Fibroblast of lung (primary cell): ENCODE results near the gene PCNT. TPM values are rescaled to one million over a fixed set of nuclear protein-coding genes. Genes with fewer than 3 reads are reported as not detected.
"Not testable (repeated sequence)": the region's sequence is repeated elsewhere in the genome, so short reads cannot be mapped to it uniquely, and the experiment has no call there.

Experiments used
- DNase-seq, 2 donors: peaks; one replicate each; pipeline versions ENCODE4 v3.0.0 to v3.0.0-alpha.2; 2010; ENCODE audit warnings: low read depth in 2 of 2
- H2AFZ ChIP-seq: 2 replicates; pipeline ENCODE4 v1.5.1; 2012; ENCODE audit warnings: low read length, control low read depth, inconsistent platforms
- H3K27ac ChIP-seq: 2 replicates; pipeline ENCODE4 v1.5.1; 2011; ENCODE audit warnings: low read length, control low read depth; ENCODE audit not compliant: insufficient read depth
- H3K27me3 ChIP-seq: 2 replicates; pipeline ENCODE4 v1.5.1; 2011; ENCODE audit warnings: mild to moderate bottlenecking, low read length; ENCODE audit not compliant: control insufficient read depth, insufficient read depth
- H3K36me3 ChIP-seq: 2 replicates; pipeline ENCODE4 v1.5.1; 2011; ENCODE audit warnings: low read length; ENCODE audit not compliant: control insufficient read depth, insufficient read depth
- H3K4me1 ChIP-seq: 2 replicates; pipeline ENCODE4 v1.5.1; 2011; ENCODE audit warnings: low read length; ENCODE audit not compliant: control insufficient read depth, insufficient read depth; ENCODE audit errors: extremely low read depth
- H3K4me2 ChIP-seq: 2 replicates; pipeline ENCODE4 v1.5.1; 2011; ENCODE audit warnings: low read length, control low read depth; ENCODE audit not compliant: insufficient read depth; ENCODE audit errors: extremely low read depth
- H3K4me3 ChIP-seq, 4 experiments: fragments of 200-600 bp in 1 of 4; sonication (generic) in 1 of 4; replicated peaks in 1 of 4; 2 replicates each; pipeline ENCODE4 v1.5.1; 2011 to 2016; ENCODE audit warnings: low read length in 4 of 4, low read depth in 3 of 4, mild to moderate bottlenecking in 3 of 4, control low read depth in 2 of 4, inconsistent platforms in 1 of 4, mixed read lengths in 1 of 4; ENCODE audit not compliant: insufficient read depth in 1 of 4; ENCODE audit errors: control extremely low read depth in 1 of 4
- H3K79me2 ChIP-seq: 2 replicates; pipeline ENCODE4 v1.5.1; 2012; ENCODE audit warnings: mild to moderate bottlenecking, low read length, inconsistent platforms; ENCODE audit not compliant: control insufficient read depth, insufficient read depth
- H3K9ac ChIP-seq: 2 replicates; pipeline ENCODE4 v1.5.1; 2011; ENCODE audit warnings: mild to moderate bottlenecking, low read length, control low read depth; ENCODE audit not compliant: insufficient read depth
- H3K9me3 ChIP-seq: 2 replicates; pipeline ENCODE4 v1.5.1; 2012; ENCODE audit warnings: low read depth, low read length; ENCODE audit not compliant: control insufficient read depth, insufficient read depth
- H4K20me1 ChIP-seq: 2 replicates; pipeline ENCODE4 v1.5.1; 2011; ENCODE audit warnings: low read length; ENCODE audit not compliant: control insufficient read depth, insufficient read depth; ENCODE audit errors: extremely low read depth
- EZH2 ChIP-seq: IDR thresholded peaks from 2 replicates; pipeline ENCODE4 v1.5.1; 2012; ENCODE audit warnings: low read length, control low read depth, mild to moderate bottlenecking; ENCODE audit errors: missing control alignments
- polyA plus RNA-seq, 2 donors: library from polyadenylated mRNA; depleted of rRNA in 1 of 2; stranded (reverse) in 1 of 2; unstranded in 1 of 2; fragments of >200 nt; gene quantifications; 2 replicates each; pipeline ENCODE4 v1.2.1, GENCODE V29; 2011 to 2012; ENCODE audit warnings: missing spikeins in 1 of 2
- total RNA-seq: library from RNA; depleted of rRNA; stranded (reverse); fragments of >200 nt; gene quantifications from 2 replicates; pipeline ENCODE4 v1.2.1, GENCODE V29; 2014
- TF ChIP-seq, protein P1 (sequence below), 2 donors: IDR thresholded peaks in 1 of 2; conservative IDR thresholded peaks in 1 of 2; 1 replicate in 1 of 2; 2 replicates in 1 of 2; pipeline ENCODE4 v1.5.1; 2011 to 2012; ENCODE audit warnings: low read length in 2 of 2, control low read depth in 1 of 2, inconsistent platforms in 1 of 2, low read depth in 1 of 2, mild to moderate bottlenecking in 1 of 2

Gene PCNT
- total and polyA plus RNA-seq, 2 donors (not counting 1 experiment from before 2014, with no cell fraction given) = 7.4 to 26.1 TPM

GRCh38 chr21:46431884-46432488 is 108.0 kb downstream of the PCNT start:
- Histone ChIP-seq H3K79me2 (no peaks in the 10 kb centered on the region), H3K36me3 (peaks cover 21% of the 10 kb centered on the region), H4K20me1 (no peaks in the 10 kb centered on the region), H3K9ac (no peak overlapping the region), H2AFZ (no peak overlapping the region), H3K27me3 (no peaks in the 10 kb centered on the region), H3K4me2 (no peak overlapping the region), H3K4me3 (no peak overlapping the region), H3K9me3 (no peaks in the 10 kb centered on the region), H3K27ac (no peak overlapping the region), H3K4me1 (no peaks in the 10 kb centered on the region)
- DNase-seq = no peak
- no peak for TF ChIP-seq EZH2
- TF ChIP-seq, protein P1, sequence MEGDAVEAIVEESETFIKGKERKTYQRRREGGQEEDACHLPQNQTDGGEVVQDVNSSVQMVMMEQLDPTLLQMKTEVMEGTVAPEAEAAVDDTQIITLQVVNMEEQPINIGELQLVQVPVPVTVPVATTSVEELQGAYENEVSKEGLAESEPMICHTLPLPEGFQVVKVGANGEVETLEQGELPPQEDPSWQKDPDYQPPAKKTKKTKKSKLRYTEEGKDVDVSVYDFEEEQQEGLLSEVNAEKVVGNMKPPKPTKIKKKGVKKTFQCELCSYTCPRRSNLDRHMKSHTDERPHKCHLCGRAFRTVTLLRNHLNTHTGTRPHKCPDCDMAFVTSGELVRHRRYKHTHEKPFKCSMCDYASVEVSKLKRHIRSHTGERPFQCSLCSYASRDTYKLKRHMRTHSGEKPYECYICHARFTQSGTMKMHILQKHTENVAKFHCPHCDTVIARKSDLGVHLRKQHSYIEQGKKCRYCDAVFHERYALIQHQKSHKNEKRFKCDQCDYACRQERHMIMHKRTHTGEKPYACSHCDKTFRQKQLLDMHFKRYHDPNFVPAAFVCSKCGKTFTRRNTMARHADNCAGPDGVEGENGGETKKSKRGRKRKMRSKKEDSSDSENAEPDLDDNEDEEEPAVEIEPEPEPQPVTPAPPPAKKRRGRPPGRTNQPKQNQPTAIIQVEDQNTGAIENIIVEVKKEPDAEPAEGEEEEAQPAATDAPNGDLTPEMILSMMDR (conservative IDR thresholded peaks at IDR 0.05 in 1 of 2, IDR thresholded peaks at IDR 0.05 in 1 of 2; ENCODE audit: low read depth in 1 of 2, low read length in 2 of 2) = no peak

DNA sequence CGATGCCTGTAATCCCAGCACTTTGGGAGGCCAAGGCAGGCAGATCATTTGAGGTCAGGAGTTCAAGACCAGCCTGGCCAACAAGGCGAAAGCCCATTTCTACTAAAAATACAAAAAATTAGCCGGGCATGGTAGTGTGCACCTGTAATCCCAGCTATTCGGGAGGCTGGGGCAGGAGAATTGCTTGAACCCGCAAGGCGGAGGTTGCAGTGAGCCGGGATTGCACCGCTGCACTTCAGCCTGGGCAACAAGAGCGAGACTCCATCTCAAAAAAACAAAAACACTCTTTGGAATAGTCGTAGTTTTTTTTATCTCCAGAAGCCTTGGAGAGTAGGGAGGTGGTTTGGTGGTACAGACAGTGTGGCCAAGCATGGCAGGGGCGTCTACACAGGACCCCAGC is 109.2 kb downstream of the PCNT start:
- not testable (repeated sequence) for H3K9me3 ChIP-seq, H4K20me1 ChIP-seq, H3K4me1 ChIP-seq, DNase-seq, H3K27ac ChIP-seq, H3K4me3 ChIP-seq, H3K27me3 ChIP-seq, H2AFZ ChIP-seq, H3K79me2 ChIP-seq, H3K4me2 ChIP-seq, H3K9ac ChIP-seq
- H3K36me3 ChIP-seq = peaks cover 21% of the 10 kb centered on the region

- Histone ChIP-seq H3K27ac (no peak overlapping the region), H3K4me3 (no peak overlapping the region), H3K79me2 (no peaks in the 10 kb centered on the region), H3K4me1 (no peaks in the 10 kb centered on the region), H3K27me3 (no peaks in the 10 kb centered on the region), H3K9ac (no peak overlapping the region), H2AFZ (no peak overlapping the region), H3K36me3 (peaks cover 27% of the 10 kb centered on the region), H4K20me1 (no peaks in the 10 kb centered on the region), H3K4me2 (no peak overlapping the region), H3K9me3 (no peaks in the 10 kb centered on the region)
- no peak for TF ChIP-seq EZH2
- TF ChIP-seq, protein P1 (conservative IDR thresholded peaks at IDR 0.05 in 1 of 2, IDR thresholded peaks at IDR 0.05 in 1 of 2; ENCODE audit: low read depth in 1 of 2, low read length in 2 of 2) = no peak
- DNase-seq = no peak
Observed at GRCh38 chr21:46434322-46434958, 110.5 kb downstream of the PCNT start.
